Panc1 (cell line): ENCODE data around the gene PER2. TPM values are rescaled to one million over a fixed set of nuclear protein-coding genes. Genes with fewer than 3 reads are reported as not detected.

Source experiments
- ATAC-seq: fragments of 200-7000 bp; cut with Tn5 transposase; 2 replicates; pipeline ENCODE4 v1.9.1; 2020; ENCODE audit warnings: mild to moderate bottlenecking, moderate library complexity
- BruUV-seq: library from RNA; stranded (reverse); fragments of 400-500 nt; replicated peaks from 2 replicates; lab custom pipeline; 2021; lab: Mats Ljungman, UMichigan
- CTCF ChIA-PET: fragments of 300-600 bp; sonication (Branson Sonifier 250); formaldehyde crosslinking; loops from one replicate; lab custom pipeline; 2022; ENCODE audit warnings: antibody characterized with exemption; lab: Charles Lee
- POLR2A ChIA-PET: fragments of 300-600 bp; sonication (Branson Sonifier 250); formaldehyde crosslinking; loops from one replicate; lab custom pipeline; 2022; ENCODE audit warnings: antibody characterized with exemption; lab: Charles Lee
- DNase-seq: peaks from one replicate; pipeline ENCODE4 v3.0.0-alpha.2; 2010; ENCODE audit warnings: low read depth, low spot score
- H3K27ac ChIP-seq: 2 replicates; pipeline ENCODE4 v1.5.1; 2011; ENCODE audit warnings: mild to moderate bottlenecking, low read length, inconsistent platforms
- H3K27me3 ChIP-seq: fragments of 200-500 bp; sonication (Bioruptor generic); 2 replicates; pipeline ENCODE4 v1.6.0; 2014; ENCODE audit warnings: low read length, inconsistent platforms; ENCODE audit not compliant: control insufficient read depth, insufficient read depth
- H3K36me3 ChIP-seq: fragments of 200-500 bp; sonication (Bioruptor generic); 2 replicates; pipeline ENCODE4 v1.5.1; 2014; ENCODE audit warnings: inconsistent platforms, mild to moderate bottlenecking, low read length, moderate library complexity; ENCODE audit not compliant: control insufficient read depth, insufficient read depth
- H3K4me1 ChIP-seq: 2 replicates; pipeline ENCODE4 v1.5.1; 2011; ENCODE audit warnings: inconsistent platforms, mild to moderate bottlenecking, low read length, moderate library complexity; ENCODE audit not compliant: control insufficient read depth, insufficient read depth
- H3K4me3 ChIP-seq, 2 experiments: 2 replicates each; pipeline ENCODE4 v1.5.1; 2011 to 2012; ENCODE audit warnings: low read depth in 2 of 2, low read length in 2 of 2, mild to moderate bottlenecking in 2 of 2, inconsistent platforms in 1 of 2, moderate library complexity in 1 of 2
- H3K9me3 ChIP-seq: fragments of 200-500 bp; sonication (Bioruptor generic); 2 replicates; pipeline ENCODE4 v1.5.1; 2014; ENCODE audit warnings: low read depth, mild to moderate bottlenecking, inconsistent platforms, low read length, moderate library complexity; ENCODE audit not compliant: control insufficient read depth, insufficient read depth
- POLR2AphosphoS5 ChIP-seq: IDR thresholded peaks from 2 replicates; pipeline ENCODE4 v1.6.1; 2012; ENCODE audit warnings: mild to moderate bottlenecking, low read depth, low read length, moderate library complexity
- REST ChIP-seq, 2 experiments: IDR thresholded peaks; 2 replicates each; pipeline ENCODE4 v1.6.1; 2011 to 2012; ENCODE audit warnings: low read depth in 2 of 2, control low read depth in 1 of 2, low read length in 1 of 2, mild to moderate bottlenecking in 1 of 2, moderate library complexity in 1 of 2; ENCODE audit not compliant: insufficient read depth in 1 of 2
- SIN3A ChIP-seq: IDR thresholded peaks from 2 replicates; pipeline ENCODE4 v1.6.1; 2012; ENCODE audit warnings: low read depth, mild to moderate bottlenecking, low read length, moderate library complexity, borderline replicate concordance; ENCODE audit not compliant: insufficient read depth
- TCF7L2 ChIP-seq: IDR thresholded peaks from 2 replicates; pipeline ENCODE4 v1.6.1; 2011; ENCODE audit warnings: mild to moderate bottlenecking, low read depth, low read length, inconsistent platforms
- in situ Hi-C: cut with HindIII; loops from 2 replicates; pipeline ENCODE4 v1.10.0; 2016; ENCODE audit warnings: low sequenced_read_pairs, low pct_unique_long_range_greater_than_20kb
- intact Hi-C: fragments of 100-400 bp; cut with micrococcal nuclease; formaldehyde crosslinking; loops from one replicate; pipeline ENCODE4 v1.10.0; 2022; ENCODE audit not compliant: unreplicated experiment
- total RNA-seq: library from RNA; stranded (reverse); gene quantifications from one replicate; pipeline ENCODE4 v1.2.1, GENCODE V29; 2021; ENCODE audit not compliant: unreplicated experiment
- TF ChIP-seq, protein P1 (sequence below): fragments of 450-650 bp; IDR thresholded peaks from 2 replicates; pipeline ENCODE4 v1.5.1; 2017; ENCODE audit warnings: mild to moderate bottlenecking

PER2 gene
- total RNA-seq, 1 experiment from 2014 or later = 9.9 TPM

DNA sequence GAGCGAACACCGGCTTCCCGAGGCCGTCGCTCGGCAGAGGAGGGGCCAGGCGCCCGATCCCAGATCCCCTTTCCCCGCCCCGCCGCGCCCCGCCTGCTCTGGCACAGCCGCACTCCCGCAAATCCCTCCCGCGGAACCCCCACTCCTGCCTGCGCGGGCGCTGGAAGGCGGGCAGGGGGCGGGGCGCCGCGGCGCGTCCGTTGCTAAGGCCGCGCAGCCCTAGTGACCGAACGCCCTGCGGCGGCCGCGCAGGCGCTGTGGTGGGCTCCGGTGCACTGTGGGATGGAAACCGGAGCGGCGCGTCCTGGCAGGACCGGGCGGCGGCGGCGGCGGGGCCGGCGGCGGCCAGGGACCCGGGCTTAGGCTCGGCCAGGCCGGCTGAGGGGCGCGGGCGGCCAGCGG, 31.8 kb upstream of the PER2 start, which contains the start of gene TRAF3IP1:
Gene TRAF3IP1, plus strand, starts transcription at position 273 of the 402 bp plus-strand sequence. CDS start 145 bp downstream, outside the sequence.
- Histone ChIP-seq H3K9me3 (no peaks in the 10 kb centered on the region), H3K4me1 (peaks cover 9% of the 10 kb centered on the region; the same call in 1 of the 2 replicates), H3K27me3 (no peaks in the 10 kb centered on the region), H3K4me3 (peak within 1 kb of the TSS; percentile 62 to 64), H3K36me3 (no peaks in the 10 kb centered on the region), H3K27ac (peak within 1 kb of the TSS; percentile 73)
- TF ChIP-seq POLR2AphosphoS5 = no peak
- TF ChIP-seq, protein P1, sequence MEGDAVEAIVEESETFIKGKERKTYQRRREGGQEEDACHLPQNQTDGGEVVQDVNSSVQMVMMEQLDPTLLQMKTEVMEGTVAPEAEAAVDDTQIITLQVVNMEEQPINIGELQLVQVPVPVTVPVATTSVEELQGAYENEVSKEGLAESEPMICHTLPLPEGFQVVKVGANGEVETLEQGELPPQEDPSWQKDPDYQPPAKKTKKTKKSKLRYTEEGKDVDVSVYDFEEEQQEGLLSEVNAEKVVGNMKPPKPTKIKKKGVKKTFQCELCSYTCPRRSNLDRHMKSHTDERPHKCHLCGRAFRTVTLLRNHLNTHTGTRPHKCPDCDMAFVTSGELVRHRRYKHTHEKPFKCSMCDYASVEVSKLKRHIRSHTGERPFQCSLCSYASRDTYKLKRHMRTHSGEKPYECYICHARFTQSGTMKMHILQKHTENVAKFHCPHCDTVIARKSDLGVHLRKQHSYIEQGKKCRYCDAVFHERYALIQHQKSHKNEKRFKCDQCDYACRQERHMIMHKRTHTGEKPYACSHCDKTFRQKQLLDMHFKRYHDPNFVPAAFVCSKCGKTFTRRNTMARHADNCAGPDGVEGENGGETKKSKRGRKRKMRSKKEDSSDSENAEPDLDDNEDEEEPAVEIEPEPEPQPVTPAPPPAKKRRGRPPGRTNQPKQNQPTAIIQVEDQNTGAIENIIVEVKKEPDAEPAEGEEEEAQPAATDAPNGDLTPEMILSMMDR = no peak
- TF ChIP-seq TCF7L2 = no peak
- peak; percentile 95; the same call in 1 of the 2 replicates for TF ChIP-seq SIN3A
- no peak for TF ChIP-seq REST (IDR thresholded peaks at IDR 0.05; ENCODE audit: insufficient read depth in 1 of 2, low read depth in 2 of 2, low read length in 1 of 2)
- intact Hi-C loops = no loop called here
- BruUV-seq = no TSS peak
- in situ Hi-C loops = no loop called here
- ATAC-seq = peak; percentile 98
- CTCF ChIA-PET = no interaction called here
- peak; percentile 42 for DNase-seq
- POLR2A ChIA-PET = no interaction called here

DNA sequence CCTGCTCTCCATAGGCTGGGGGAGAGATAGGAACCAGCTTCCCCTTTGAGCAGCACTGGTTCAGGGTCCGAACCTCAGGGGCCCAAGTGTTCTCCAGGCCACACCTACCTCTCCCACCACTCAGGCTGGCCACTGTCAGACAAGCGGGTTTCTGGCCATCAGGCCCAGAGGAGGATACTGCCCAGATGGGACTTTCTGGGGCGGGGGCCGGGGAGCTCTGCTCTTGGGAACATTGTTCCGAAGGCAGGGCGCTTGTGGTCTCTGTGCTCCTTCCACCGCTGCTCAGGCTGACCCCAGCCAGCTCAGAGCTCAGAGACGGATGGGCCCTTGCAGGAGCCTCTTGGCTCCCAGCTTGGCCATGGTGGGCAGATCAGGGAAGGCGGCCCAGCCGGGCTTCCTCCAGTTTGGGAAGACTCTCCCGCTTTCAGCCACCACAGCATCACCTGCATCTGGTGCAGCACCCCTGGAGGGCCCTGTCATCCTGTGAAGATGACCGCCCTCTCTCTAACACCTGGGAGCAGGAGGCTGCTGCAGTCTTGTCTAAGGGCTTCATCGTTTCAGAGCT, 26.7 kb upstream of the PER2 start:
- no peaks in the 10 kb centered on the region for H3K9me3 ChIP-seq
- intact Hi-C loops = no loop called here
- no peaks in the 10 kb centered on the region for H3K4me1 ChIP-seq
- no peak overlapping the region for H3K27ac ChIP-seq
- DNase-seq (no peak), ATAC-seq (no peak)
- BruUV-seq = no TSS peak
- no peak overlapping the region for H3K4me3 ChIP-seq
- in situ Hi-C loops = no loop called here
- ChIA-PET CTCF (no interaction called here), POLR2A (no interaction called here)
- H3K27me3 ChIP-seq = no peaks in the 10 kb centered on the region
- no peaks in the 10 kb centered on the region for H3K36me3 ChIP-seq
- TF ChIP-seq TCF7L2 (no peak), REST (IDR thresholded peaks at IDR 0.05; ENCODE audit: insufficient read depth in 1 of 2, low read depth in 2 of 2, low read length in 1 of 2) (no peak), POLR2AphosphoS5 (no peak), SIN3A (no peak)
- TF ChIP-seq, protein P1 = no peak
